Activated CD8-positive, alpha-beta T cell treated with anti-CD3 and anti-CD28 coated beads for 36 hours (primary cell): Measurements from ENCODE around the gene GFOD2. TPM values are rescaled to one million over a fixed set of nuclear protein-coding genes. Genes with fewer than 3 reads are reported as not detected.
A peak's percentile ranks its signal among the peaks of the same experiment; 100 is the strongest.

ENCODE experiments used
- ATAC-seq: fragments of 200-7000 bp; cut with Tn5 transposase; one replicate; pipeline ENCODE4 v1.10.0; 2021; ENCODE audit warnings: mild to moderate bottlenecking, moderate library complexity
- CTCF ChIA-PET: fragments of 350-600 bp; sonication (Branson Sonifier 250); formaldehyde crosslinking; loops from one replicate; lab custom pipeline; 2021; ENCODE audit warnings: antibody characterized with exemption; lab: Charles Lee
- POLR2A ChIA-PET: fragments of 350-600 bp; sonication (Branson Sonifier 250); formaldehyde crosslinking; loops from one replicate; lab custom pipeline; 2021; ENCODE audit warnings: antibody characterized with exemption; lab: Charles Lee
- DNase-seq: peaks from one replicate; pipeline ENCODE4 v3.0.0-alpha.2; 2020
- H3K27ac Mint-ChIP-seq: one replicate; pipeline ENCODE4 v1.8.0; 2021; ENCODE audit warnings: mild to moderate bottlenecking, mixed read lengths
- H3K27me3 Mint-ChIP-seq: one replicate; pipeline ENCODE4 v1.8.0; 2021; ENCODE audit warnings: mixed read lengths
- H3K36me3 Mint-ChIP-seq: one replicate; pipeline ENCODE4 v1.8.0; 2021; ENCODE audit warnings: low read depth, mixed read lengths
- H3K4me1 Mint-ChIP-seq: one replicate; pipeline ENCODE4 v1.8.0; 2021; ENCODE audit warnings: low read depth, mixed read lengths
- H3K4me3 Mint-ChIP-seq: one replicate; pipeline ENCODE4 v1.8.0; 2021; ENCODE audit warnings: mild to moderate bottlenecking, moderate library complexity, mixed read lengths
- H3K9me3 Mint-ChIP-seq: one replicate; pipeline ENCODE4 v1.8.0; 2021; ENCODE audit warnings: mixed read lengths
- intact Hi-C: fragments of 100-400 bp; cut with micrococcal nuclease; formaldehyde crosslinking; loops from one replicate; pipeline ENCODE4 v1.10.0; 2022
- total RNA-seq, 2 experiments: library from RNA; stranded (reverse); gene quantifications; one replicate each; pipeline ENCODE4 v1.2.3, GENCODE V29; 2021
- TF ChIP-seq, protein P1 (sequence below): fragments of 200-600 bp; IDR thresholded peaks from one replicate; pipeline ENCODE4 v1.8.0; 2022; ENCODE audit warnings: antibody characterized with exemption, mild to moderate bottlenecking

Gene GFOD2
- total RNA-seq, 2 experiments from 2014 or later = 11.6 to 14.1 TPM

DNA sequence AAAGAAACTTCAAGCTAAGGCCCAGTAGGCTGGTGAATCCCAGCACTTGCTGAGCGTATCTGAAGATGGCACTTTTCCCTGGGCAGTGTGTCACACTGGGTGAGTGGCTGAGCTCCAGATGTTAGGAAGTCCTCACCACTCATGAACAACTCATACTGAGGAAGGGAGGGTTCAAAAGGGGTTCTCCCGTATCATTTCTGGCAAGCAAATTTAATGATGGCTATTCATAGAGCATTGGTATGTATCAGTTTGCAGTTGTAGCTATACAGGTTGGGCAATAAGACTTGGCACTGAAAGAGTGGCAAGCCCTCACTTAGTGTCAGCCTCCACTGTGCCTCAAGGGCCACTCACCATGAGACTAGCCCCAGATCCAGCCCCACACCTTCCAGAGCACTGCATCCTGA, 10.7 kb downstream of the GFOD2 start:
- Mint-ChIP-seq H3K4me3 (no peak overlapping the region), H3K36me3 (peaks cover 2% of the 10 kb centered on the region), H3K9me3 (no peaks in the 10 kb centered on the region), H3K27ac (no peak overlapping the region), H3K4me1 (peaks cover 9% of the 10 kb centered on the region), H3K27me3 (no peaks in the 10 kb centered on the region)
- intact Hi-C loops = no loop called here
- DNase-seq (no peak), ATAC-seq (no peak)
- POLR2A ChIA-PET = interaction anchor here (0.6 to 1.0 kb wide), 2 partner anchors 10 to 26 kb away, joined by 3 to 4 read pairs; no protein-coding TSS in a partner anchor
- CTCF ChIA-PET = no interaction called here
- TF ChIP-seq, protein P1, sequence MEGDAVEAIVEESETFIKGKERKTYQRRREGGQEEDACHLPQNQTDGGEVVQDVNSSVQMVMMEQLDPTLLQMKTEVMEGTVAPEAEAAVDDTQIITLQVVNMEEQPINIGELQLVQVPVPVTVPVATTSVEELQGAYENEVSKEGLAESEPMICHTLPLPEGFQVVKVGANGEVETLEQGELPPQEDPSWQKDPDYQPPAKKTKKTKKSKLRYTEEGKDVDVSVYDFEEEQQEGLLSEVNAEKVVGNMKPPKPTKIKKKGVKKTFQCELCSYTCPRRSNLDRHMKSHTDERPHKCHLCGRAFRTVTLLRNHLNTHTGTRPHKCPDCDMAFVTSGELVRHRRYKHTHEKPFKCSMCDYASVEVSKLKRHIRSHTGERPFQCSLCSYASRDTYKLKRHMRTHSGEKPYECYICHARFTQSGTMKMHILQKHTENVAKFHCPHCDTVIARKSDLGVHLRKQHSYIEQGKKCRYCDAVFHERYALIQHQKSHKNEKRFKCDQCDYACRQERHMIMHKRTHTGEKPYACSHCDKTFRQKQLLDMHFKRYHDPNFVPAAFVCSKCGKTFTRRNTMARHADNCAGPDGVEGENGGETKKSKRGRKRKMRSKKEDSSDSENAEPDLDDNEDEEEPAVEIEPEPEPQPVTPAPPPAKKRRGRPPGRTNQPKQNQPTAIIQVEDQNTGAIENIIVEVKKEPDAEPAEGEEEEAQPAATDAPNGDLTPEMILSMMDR = no peak

DNA sequence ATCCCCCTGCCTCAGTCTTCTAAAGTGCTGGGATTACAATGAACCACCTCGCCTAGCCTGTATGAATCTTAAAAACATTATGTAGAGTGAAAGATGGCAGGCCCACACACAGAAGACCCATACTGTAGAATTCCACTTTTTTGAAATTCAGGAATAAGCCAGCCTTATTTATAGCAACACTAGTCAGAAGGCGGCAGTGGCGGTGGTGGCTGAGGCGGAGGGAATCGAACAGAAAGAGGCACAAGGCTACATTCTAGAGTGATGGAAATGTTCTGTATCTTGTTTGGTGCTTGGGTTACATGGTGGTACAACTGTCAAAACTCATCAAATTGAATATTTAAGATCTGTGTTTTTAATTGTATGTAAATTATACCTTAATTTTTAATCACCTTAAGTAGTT, 11.3 kb downstream of the GFOD2 start:
- H3K27ac Mint-ChIP-seq = no peak overlapping the region
- H3K4me1 Mint-ChIP-seq = peaks cover 11% of the 10 kb centered on the region
- intact Hi-C loops = no loop called here
- H3K27me3 Mint-ChIP-seq = no peaks in the 10 kb centered on the region
- no peaks in the 10 kb centered on the region for H3K9me3 Mint-ChIP-seq
- ChIA-PET POLR2A (no interaction called here), CTCF (no interaction called here)
- no peak for DNase-seq
- no peak overlapping the region for H3K4me3 Mint-ChIP-seq
- no peak for ATAC-seq
- peaks cover 2% of the 10 kb centered on the region for H3K36me3 Mint-ChIP-seq
- TF ChIP-seq, protein P1 = no peak

DNA sequence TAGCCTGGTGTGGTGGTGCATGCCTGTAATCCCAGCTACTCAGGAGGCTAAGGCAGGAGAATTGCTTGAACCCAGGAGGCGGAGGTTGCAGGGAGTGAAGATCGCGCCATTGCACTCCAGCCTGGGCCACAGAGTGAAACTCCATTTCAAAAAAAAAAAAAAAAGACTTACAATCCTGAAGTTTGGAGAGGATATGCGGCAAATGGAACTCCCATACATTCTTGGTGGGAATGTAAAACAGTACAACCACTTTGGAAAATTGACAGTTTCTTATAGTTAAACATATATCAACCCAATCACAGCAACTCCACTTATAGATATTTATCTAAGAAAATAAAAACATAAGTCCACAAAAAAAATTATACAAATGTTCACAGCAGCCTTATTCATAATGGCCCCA, 11.9 kb downstream of the GFOD2 start:
- ChIA-PET POLR2A (no interaction called here), CTCF (interaction anchor here (0.9 kb wide), 1 partner anchor 109 kb away, joined by 3 read pairs; no protein-coding TSS in a partner anchor)
- no peaks in the 10 kb centered on the region for H3K9me3 Mint-ChIP-seq
- no peaks in the 10 kb centered on the region for H3K27me3 Mint-ChIP-seq
- peaks cover 2% of the 10 kb centered on the region for H3K36me3 Mint-ChIP-seq
- H3K4me3 Mint-ChIP-seq = no peak overlapping the region
- no peak for DNase-seq
- H3K4me1 Mint-ChIP-seq = peaks cover 11% of the 10 kb centered on the region
- no peak for ATAC-seq
- H3K27ac Mint-ChIP-seq = no peak overlapping the region
- intact Hi-C loops = no loop called here
- TF ChIP-seq, protein P1 = no peak

DNA sequence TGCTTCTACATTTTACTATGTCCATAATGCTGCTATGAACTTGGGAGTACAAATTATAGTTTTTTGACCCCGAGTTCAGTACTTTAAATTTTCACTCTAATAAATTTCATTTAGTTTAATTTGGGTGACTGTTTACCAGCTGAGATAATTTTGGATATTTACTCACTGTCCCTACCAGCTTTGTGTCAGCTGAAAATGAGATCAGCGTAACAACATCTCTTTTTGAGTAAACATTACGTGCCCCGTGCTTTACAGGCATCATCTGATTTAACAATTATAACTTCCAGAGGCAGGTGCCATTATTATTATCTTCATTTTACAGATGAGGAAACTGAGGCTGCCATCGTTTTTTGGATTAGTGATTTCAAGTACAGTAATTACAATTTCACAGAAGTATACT, 15.0 kb downstream of the GFOD2 start:
- Mint-ChIP-seq H3K27me3 (no peaks in the 10 kb centered on the region), H3K27ac (peak overlapping the region; percentile 79), H3K4me1 (peaks cover 13% of the 10 kb centered on the region), H3K4me3 (no peak overlapping the region), H3K9me3 (no peaks in the 10 kb centered on the region), H3K36me3 (peaks cover 3% of the 10 kb centered on the region)
- ATAC-seq (no peak), DNase-seq (no peak)
- intact Hi-C loops = no loop called here
- POLR2A ChIA-PET = no interaction called here
- TF ChIP-seq, protein P1 = no peak
- CTCF ChIA-PET = interaction anchor here (1.4 to 2.0 kb wide), 3 partner anchors 112 to 183 kb away, joined by 4 to 5 read pairs (median 5); no protein-coding TSS in a partner anchor

DNA sequence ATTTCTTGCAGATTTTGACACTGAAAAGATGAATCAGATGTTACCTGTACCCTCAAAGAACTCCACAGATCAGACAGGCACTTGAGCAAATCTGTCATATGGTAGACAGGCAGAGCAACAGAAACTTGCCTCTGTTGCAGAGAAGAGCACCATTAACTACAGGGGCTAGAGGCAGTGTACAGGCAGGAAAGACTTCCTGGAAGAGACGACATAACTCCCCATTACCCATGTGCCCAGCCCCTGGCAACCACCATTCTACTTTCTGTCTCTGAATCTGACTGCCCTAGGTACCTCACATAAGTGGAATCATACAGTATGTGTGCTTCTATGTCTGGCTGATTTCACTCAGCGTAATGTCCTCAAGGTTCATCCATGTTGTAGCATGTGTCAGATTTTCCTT, 15.5 kb downstream of the GFOD2 start:
- POLR2A ChIA-PET = no interaction called here

More for the DNA sequence above, 15.5 kb downstream of the GFOD2 start:
- DNase-seq (peak; percentile 42), ATAC-seq (peak; percentile 92)
- Mint-ChIP-seq H3K9me3 (no peaks in the 10 kb centered on the region), H3K4me1 (peaks cover 13% of the 10 kb centered on the region), H3K36me3 (peaks cover 4% of the 10 kb centered on the region), H3K4me3 (no peak overlapping the region), H3K27me3 (no peaks in the 10 kb centered on the region), H3K27ac (peak overlapping the region; percentile 79)
- intact Hi-C loops = no loop called here
- CTCF ChIA-PET = interaction anchor here (1.4 to 2.0 kb wide), 3 partner anchors 113 to 182 kb away, joined by 4 to 5 read pairs (median 5); no protein-coding TSS in a partner anchor
- TF ChIP-seq, protein P1 = no peak
